Measurements from ENCODE around the gene CEP164. TPM values are rescaled to one million over a fixed set of nuclear protein-coding genes. Genes with fewer than 3 reads are reported as not detected.

The CEP164 gene
- total and polyA plus RNA-seq, 8 donors, result 27.4 to 43.6 (median 33.5) TPM

DNA sequence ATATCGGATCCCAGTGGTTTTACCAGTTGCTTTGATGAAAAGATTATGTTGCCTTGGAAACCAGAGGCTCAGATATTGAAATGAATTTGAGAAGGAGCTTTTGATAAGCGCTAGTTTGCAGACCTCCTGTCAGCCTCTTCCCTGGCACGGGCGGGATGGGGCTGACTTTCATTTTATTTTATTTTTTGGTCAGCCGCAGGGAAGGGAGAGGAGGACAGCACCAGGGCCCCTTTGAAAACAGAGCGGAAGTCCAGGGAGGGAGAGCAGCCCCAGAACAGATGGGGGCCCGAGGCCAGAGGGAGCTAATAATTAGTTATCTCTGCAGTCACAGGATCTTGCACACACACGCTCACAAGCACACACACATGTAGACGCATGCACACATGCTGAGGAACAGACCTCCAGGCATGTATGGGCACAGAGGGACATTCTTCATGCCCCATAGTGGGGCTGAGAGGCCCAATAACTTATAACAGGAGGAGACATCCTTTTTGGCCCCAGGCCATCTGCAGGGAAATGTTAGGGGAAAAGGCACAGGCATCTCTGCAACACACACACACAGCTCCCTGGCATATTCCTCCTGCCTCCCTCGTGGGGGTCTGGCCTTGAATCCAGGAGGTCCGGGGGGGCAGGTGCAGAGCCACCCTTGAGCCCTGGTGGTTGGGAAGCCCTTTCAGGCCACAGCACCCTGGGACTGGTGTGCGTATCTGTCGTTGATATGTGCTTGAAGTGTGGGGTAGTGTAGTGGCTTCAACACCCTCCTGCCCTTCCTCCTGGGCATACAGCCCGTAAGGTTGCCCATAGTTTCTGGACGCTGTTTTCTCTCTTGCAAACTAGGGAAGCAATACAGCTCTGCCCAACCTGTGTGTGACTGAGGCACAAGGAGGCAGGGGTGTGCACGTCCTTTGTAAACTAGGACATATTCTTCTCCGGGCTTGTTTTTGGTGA lies 117.3 kb downstream of the CEP164 start:
- DNase-seq, result no peak
- intact Hi-C loops (cut with DNase I), result no loop called here

DNA sequence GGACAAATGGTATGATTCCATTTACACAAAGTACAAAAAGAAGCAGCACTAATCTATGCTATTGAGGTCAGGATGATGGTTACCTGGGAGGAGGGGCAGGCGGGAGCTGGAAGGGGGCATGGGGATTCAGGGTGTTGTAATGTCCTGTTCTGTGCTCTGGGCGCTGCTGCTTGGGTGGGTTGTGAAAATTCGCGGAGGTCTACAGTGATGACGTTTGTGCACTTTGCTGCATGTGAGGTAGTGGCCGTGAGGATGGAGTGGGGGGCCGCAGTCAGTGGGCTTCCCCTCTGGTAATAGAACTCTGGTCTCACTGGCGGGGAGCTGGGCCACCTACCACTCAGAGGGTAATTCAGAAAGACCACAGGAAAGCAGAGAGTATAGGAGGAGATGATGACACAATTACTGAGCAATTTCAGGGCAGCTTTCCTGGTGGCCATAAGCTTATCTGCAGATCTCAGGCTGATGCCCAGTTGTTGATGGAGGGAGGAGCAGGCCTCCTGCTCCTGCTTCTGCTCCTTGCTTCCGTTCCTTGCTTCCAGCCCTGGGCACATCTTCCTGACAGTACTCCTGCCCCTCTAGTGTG lies 121.5 kb downstream of the CEP164 start:
- intact Hi-C loops (cut with DNase I), result no loop called here
- no peak overlapping the region for H3K27ac ChIP-seq
- peaks cover 2 to 12% of the 10 kb centered on the region in 2 donors for H3K27me3 ChIP-seq
- TF ChIP-seq, protein P1, sequence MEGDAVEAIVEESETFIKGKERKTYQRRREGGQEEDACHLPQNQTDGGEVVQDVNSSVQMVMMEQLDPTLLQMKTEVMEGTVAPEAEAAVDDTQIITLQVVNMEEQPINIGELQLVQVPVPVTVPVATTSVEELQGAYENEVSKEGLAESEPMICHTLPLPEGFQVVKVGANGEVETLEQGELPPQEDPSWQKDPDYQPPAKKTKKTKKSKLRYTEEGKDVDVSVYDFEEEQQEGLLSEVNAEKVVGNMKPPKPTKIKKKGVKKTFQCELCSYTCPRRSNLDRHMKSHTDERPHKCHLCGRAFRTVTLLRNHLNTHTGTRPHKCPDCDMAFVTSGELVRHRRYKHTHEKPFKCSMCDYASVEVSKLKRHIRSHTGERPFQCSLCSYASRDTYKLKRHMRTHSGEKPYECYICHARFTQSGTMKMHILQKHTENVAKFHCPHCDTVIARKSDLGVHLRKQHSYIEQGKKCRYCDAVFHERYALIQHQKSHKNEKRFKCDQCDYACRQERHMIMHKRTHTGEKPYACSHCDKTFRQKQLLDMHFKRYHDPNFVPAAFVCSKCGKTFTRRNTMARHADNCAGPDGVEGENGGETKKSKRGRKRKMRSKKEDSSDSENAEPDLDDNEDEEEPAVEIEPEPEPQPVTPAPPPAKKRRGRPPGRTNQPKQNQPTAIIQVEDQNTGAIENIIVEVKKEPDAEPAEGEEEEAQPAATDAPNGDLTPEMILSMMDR (IDR thresholded peaks at IDR 0.05), result no peak
- peaks cover 0 to 2% of the 10 kb centered on the region in 2 donors for H3K9me3 ChIP-seq
- ATAC-seq (no peak), DNase-seq (no peak)
- H3K4me3 ChIP-seq, result no peak overlapping the region
- no peaks in the 10 kb centered on the region for H3K36me3 ChIP-seq
- peaks cover 0 to 2% of the 10 kb centered on the region in 2 donors for H3K4me1 ChIP-seq

More for the DNA sequence above, 117.3 kb downstream of the CEP164 start:
- no peak for ATAC-seq
- H3K4me3 ChIP-seq, result no peak overlapping the region
- no peak overlapping the region for H3K27ac ChIP-seq
- peaks cover 0 to 3% of the 10 kb centered on the region in 2 donors for H3K4me1 ChIP-seq
- peaks cover 11 to 28% of the 10 kb centered on the region in 2 donors for H3K27me3 ChIP-seq
- H3K36me3 ChIP-seq, result no peaks in the 10 kb centered on the region
- no peaks in the 10 kb centered on the region for H3K9me3 ChIP-seq
- TF ChIP-seq, protein P1 (IDR thresholded peaks at IDR 0.05), result no peak

DNA sequence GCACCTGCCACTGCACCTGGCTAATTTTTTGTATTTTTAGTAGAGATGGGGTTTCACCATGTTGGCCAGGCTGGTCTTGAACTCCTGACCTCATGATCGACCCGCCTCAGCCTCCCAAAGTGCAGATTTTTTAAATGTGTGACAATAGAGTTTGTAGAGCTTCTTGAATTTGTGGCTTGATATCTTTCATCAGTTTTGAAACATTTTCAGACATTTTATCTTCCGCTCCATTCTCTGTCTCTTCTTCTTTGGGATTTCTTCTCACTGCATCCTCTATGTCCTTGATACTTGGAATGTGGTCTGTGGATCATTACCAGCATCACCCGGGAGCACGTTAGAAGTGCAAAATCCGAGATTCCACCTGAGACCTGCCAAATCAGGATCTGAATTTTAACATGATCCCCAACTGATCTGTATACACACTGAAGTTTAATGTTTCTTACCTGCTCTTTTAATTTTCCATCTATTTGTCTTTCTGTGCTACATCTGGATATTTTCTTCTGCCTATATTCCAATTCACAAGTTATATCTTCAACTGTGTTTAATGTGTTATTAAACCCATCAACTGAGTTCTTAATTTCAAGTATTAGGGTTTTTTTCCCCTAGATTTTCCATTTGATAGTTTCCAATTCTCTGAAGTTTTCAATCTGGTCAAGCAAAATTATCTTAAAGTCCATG lies 126.4 kb downstream of the CEP164 start:
- no peak for ATAC-seq
- Histone ChIP-seq H3K4me1 (no peaks in the 10 kb centered on the region), H3K36me3 (no peaks in the 10 kb centered on the region), H3K9me3 (peaks cover 0 to 6% of the 10 kb centered on the region in 2 donors), H3K27me3 (no peaks in the 10 kb centered on the region), H3K27ac (no peak overlapping the region), H3K4me3 (no peak overlapping the region)
- intact Hi-C loops (cut with DNase I), result no loop called here
- DNase-seq, result no peak
- TF ChIP-seq, protein P1 (IDR thresholded peaks at IDR 0.05), result no peak

DNA sequence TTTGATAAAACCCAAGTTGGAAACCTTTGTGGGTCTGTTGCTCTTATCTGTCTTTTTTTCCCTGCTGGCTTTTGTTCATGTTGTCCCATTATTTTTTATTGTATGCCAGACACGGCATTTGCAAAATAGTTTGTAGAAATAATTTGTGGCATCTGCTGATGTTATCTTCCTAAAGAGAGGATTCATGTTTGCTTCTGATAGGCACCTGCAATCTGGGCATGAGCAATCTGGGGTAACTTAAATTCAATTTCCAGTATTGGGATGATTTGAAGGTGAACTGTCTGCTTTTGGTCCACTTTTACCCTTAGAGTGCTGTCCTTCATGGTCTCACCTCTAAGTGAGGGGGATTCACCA lies 126.9 kb downstream of the CEP164 start:
- Histone ChIP-seq H3K27ac (no peak overlapping the region), H3K4me3 (no peak overlapping the region), H3K9me3 (peaks cover 0 to 6% of the 10 kb centered on the region in 2 donors), H3K27me3 (no peaks in the 10 kb centered on the region), H3K36me3 (no peaks in the 10 kb centered on the region), H3K4me1 (no peaks in the 10 kb centered on the region)
- intact Hi-C loops (cut with DNase I), result no loop called here
- no peak for DNase-seq
- ATAC-seq, result no peak
- TF ChIP-seq, protein P1 (IDR thresholded peaks at IDR 0.05), result no peak
